H1 (cell line): ENCODE data around the gene VSIG10.

Experiments
- BRCA1 ChIP-seq: IDR thresholded peaks from 2 replicates; pipeline ENCODE4 v1.6.1; 2012; ENCODE audit warnings: low read depth, low read length, improper control_type of control experiment
- GTF2F1 ChIP-seq: IDR thresholded peaks from 2 replicates; pipeline ENCODE4 v1.6.1; 2012; ENCODE audit warnings: low read depth, low read length, improper control_type of control experiment, borderline replicate concordance
- HDAC6 ChIP-seq: IDR thresholded peaks from one replicate; pipeline ENCODE4 v1.7.1; 2012; ENCODE audit warnings: low read depth, mild to moderate bottlenecking, inconsistent platforms, low read length, moderate library complexity
- POLR2A ChIP-seq, 2 experiments: IDR thresholded peaks; 1 replicate in 1 of 2; 2 replicates in 1 of 2; pipeline ENCODE4 v1.6.1; 2011; ENCODE audit warnings: low read depth in 2 of 2, low read length in 2 of 2, mild to moderate bottlenecking in 2 of 2; ENCODE audit errors: control extremely low read depth in 1 of 2
- POU5F1 ChIP-seq: IDR thresholded peaks from 2 replicates; pipeline ENCODE4 v1.6.1; 2011; ENCODE audit warnings: low read depth, mild to moderate bottlenecking, low read length, moderate library complexity
- RAD21 ChIP-seq, 2 experiments: IDR thresholded peaks in 1 of 2; conservative IDR thresholded peaks in 1 of 2; 2 replicates each; pipeline ENCODE4 v1.6.1; 2011; ENCODE audit warnings: low read depth in 2 of 2, low read length in 2 of 2, improper control_type of control experiment in 1 of 2, inconsistent platforms in 1 of 2, mild to moderate bottlenecking in 1 of 2, moderate library complexity in 1 of 2
- RFX5 ChIP-seq: IDR thresholded peaks from 2 replicates; pipeline ENCODE4 v1.6.1; 2011; ENCODE audit warnings: low read depth, low read length, improper control_type of control experiment, borderline replicate concordance
- SUZ12 ChIP-seq: fragments of 200-600 bp; sonication (generic); IDR thresholded peaks from 2 replicates; pipeline ENCODE4 v1.6.1; 2012; ENCODE audit warnings: mild to moderate bottlenecking, inconsistent platforms, low read length, moderate library complexity, mixed read lengths
- TEAD4 ChIP-seq: IDR thresholded peaks from 2 replicates; pipeline ENCODE4 v1.6.1; 2012; ENCODE audit warnings: low read depth, low read length, inconsistent platforms, mixed read lengths
- TF ChIP-seq, protein P1 (sequence below), 3 experiments: IDR thresholded peaks; 1 replicate in 2 of 3; 2 replicates in 1 of 3; pipeline versions ENCODE4 v1.5.1 to v1.6.1; 2011; ENCODE audit warnings: low read length in 3 of 3, mild to moderate bottlenecking in 3 of 3, inconsistent platforms in 2 of 3, low read depth in 1 of 3, moderate library complexity in 1 of 3; ENCODE audit not compliant: insufficient read depth in 1 of 3; ENCODE audit errors: control extremely low read depth in 1 of 3
- TF ChIP-seq, protein P2 (sequence below): IDR thresholded peaks from 2 replicates; pipeline ENCODE4 v1.6.1; 2012; ENCODE audit warnings: inconsistent platforms
- TF ChIP-seq, protein P3 (sequence below): IDR thresholded peaks from 2 replicates; pipeline ENCODE4 v1.6.1; 2012; ENCODE audit warnings: low read length, inconsistent platforms

DNA sequence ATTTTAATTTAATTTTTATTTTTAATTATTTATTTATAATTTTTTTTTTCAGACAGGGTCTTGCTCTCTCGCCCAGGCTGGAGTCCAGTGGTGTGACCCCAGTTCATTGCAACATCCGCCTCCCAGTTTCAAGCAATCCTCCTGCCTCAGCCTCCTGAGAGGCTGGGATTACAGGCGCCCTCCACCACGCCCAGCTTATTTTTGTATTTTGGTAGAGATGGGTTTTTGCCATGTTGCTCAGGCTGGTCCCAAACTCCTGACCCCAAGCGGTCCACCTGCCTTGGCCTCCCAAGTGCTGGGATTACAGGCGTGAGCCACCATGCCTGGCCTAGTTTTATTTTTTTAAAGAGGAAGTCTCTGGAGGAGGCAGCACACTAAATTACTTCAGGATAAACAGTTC is 18.5 kb upstream of the VSIG10 start:
- TF ChIP-seq, protein P1, sequence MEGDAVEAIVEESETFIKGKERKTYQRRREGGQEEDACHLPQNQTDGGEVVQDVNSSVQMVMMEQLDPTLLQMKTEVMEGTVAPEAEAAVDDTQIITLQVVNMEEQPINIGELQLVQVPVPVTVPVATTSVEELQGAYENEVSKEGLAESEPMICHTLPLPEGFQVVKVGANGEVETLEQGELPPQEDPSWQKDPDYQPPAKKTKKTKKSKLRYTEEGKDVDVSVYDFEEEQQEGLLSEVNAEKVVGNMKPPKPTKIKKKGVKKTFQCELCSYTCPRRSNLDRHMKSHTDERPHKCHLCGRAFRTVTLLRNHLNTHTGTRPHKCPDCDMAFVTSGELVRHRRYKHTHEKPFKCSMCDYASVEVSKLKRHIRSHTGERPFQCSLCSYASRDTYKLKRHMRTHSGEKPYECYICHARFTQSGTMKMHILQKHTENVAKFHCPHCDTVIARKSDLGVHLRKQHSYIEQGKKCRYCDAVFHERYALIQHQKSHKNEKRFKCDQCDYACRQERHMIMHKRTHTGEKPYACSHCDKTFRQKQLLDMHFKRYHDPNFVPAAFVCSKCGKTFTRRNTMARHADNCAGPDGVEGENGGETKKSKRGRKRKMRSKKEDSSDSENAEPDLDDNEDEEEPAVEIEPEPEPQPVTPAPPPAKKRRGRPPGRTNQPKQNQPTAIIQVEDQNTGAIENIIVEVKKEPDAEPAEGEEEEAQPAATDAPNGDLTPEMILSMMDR (IDR thresholded peaks at IDR 0.05; ENCODE audit: control extremely low read depth in 1 of 3, insufficient read depth in 1 of 3, low read depth in 1 of 3, low read length in 3 of 3): no peak
- TF ChIP-seq RFX5 (no peak), GTF2F1 (no peak), TEAD4 (no peak), POLR2A (IDR thresholded peaks at IDR 0.05; ENCODE audit: control extremely low read depth in 1 of 2, low read depth in 2 of 2, low read length in 2 of 2) (no peak), POU5F1 (no peak), BRCA1 (no peak), RAD21 (IDR thresholded peaks at IDR 0.05 in 1 of 2, conservative IDR thresholded peaks at IDR 0.05 in 1 of 2; ENCODE audit: low read depth in 2 of 2, low read length in 2 of 2) (no peak), HDAC6 (no peak), SUZ12 (no peak)
- TF ChIP-seq, protein P2, sequence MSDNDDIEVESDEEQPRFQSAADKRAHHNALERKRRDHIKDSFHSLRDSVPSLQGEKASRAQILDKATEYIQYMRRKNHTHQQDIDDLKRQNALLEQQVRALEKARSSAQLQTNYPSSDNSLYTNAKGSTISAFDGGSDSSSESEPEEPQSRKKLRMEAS: no peak
- TF ChIP-seq, protein P3, sequence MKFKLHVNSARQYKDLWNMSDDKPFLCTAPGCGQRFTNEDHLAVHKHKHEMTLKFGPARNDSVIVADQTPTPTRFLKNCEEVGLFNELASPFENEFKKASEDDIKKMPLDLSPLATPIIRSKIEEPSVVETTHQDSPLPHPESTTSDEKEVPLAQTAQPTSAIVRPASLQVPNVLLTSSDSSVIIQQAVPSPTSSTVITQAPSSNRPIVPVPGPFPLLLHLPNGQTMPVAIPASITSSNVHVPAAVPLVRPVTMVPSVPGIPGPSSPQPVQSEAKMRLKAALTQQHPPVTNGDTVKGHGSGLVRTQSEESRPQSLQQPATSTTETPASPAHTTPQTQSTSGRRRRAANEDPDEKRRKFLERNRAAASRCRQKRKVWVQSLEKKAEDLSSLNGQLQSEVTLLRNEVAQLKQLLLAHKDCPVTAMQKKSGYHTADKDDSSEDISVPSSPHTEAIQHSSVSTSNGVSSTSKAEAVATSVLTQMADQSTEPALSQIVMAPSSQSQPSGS: no peak
